H1 (cell line): ENCODE results near the gene BAK1. TPM values are rescaled to one million over a fixed set of nuclear protein-coding genes. Genes with fewer than 3 reads are reported as not detected.

Source experiments
- CTCF ChIA-PET: fragments of 300-600 bp; sonication (Branson Sonifier 250); formaldehyde crosslinking; loops from one replicate; lab custom pipeline; 2021; ENCODE audit not compliant: partially characterized antibody; lab: Charles Lee
- POLR2A ChIA-PET: fragments of 300-600 bp; sonication (Branson Sonifier 250); formaldehyde crosslinking; loops from one replicate; lab custom pipeline; 2021; ENCODE audit warnings: inconsistent platforms; ENCODE audit not compliant: partially characterized antibody; lab: Charles Lee
- DNase-seq, 2 experiments: peaks; one replicate each; pipeline versions ENCODE4 v3.0.0 to v3.0.0-alpha.2; 2010 to 2022; ENCODE audit warnings: low spot score in 2 of 2, low read depth in 1 of 2, mixed read lengths in 1 of 2
- FAIRE-seq: peaks from 2 replicates; lab custom pipeline; 2011; peaks lifted over from hg19 to GRCh38; lab: Jason Lieb, UNC
- H2AFZ ChIP-seq: 2 replicates; pipeline ENCODE4 v1.8.1; 2012; ENCODE audit warnings: low read length, inconsistent platforms
- H2AK5ac ChIP-seq: 2 replicates; pipeline ENCODE4 v1.6.1; 2013; ENCODE audit warnings: low read depth, low read length
- H2BK120ac ChIP-seq: replicated peaks from 2 replicates; pipeline ENCODE3; 2013; ENCODE audit warnings: low read depth, low read length, inconsistent platforms
- H2BK12ac ChIP-seq: 2 replicates; pipeline ENCODE4 v1.6.1; 2013; ENCODE audit warnings: low read depth, low read length
- H2BK15ac ChIP-seq: 2 replicates; pipeline ENCODE4 v1.6.1; 2013; ENCODE audit warnings: low read length
- H2BK20ac ChIP-seq: 2 replicates; pipeline ENCODE4 v1.6.1; 2013; ENCODE audit warnings: low read length
- H2BK5ac ChIP-seq: 2 replicates; pipeline ENCODE4 v1.6.1; 2013; ENCODE audit warnings: low read depth, low read length
- H3K14ac ChIP-seq: 2 replicates; pipeline ENCODE4 v1.6.1; 2013; ENCODE audit warnings: inconsistent platforms; ENCODE audit not compliant: insufficient read length
- H3K18ac ChIP-seq: 2 replicates; pipeline ENCODE4 v1.6.1; 2013; ENCODE audit warnings: low read length; ENCODE audit errors: extremely low read depth
- H3K23ac ChIP-seq: 2 replicates; pipeline ENCODE4 v1.6.1; 2013; ENCODE audit warnings: inconsistent platforms; ENCODE audit not compliant: insufficient read length
- H3K23me2 ChIP-seq: 2 replicates; pipeline ENCODE4 v1.6.1; 2013; ENCODE audit warnings: low read depth, low read length
- H3K27ac ChIP-seq: 2 replicates; pipeline ENCODE4 v1.6.1; 2011; ENCODE audit warnings: low read depth, low read length, inconsistent platforms
- H3K27me3 ChIP-seq, 4 experiments: replicated peaks in 1 of 4; 1 replicate in 1 of 4; 2 replicates in 3 of 4; pipeline versions ENCODE4 v1.6.1 to v1.8.1; 2011 to 2013; ENCODE audit warnings: low read length in 3 of 4, mild to moderate bottlenecking in 3 of 4, inconsistent platforms in 2 of 4, mixed read lengths in 2 of 4, moderate library complexity in 1 of 4; ENCODE audit not compliant: control insufficient read depth in 3 of 4, insufficient read depth in 3 of 4; ENCODE audit errors: extremely low read depth in 1 of 4
- H3K36me3 ChIP-seq, 4 experiments: 2 replicates each; pipeline versions ENCODE4 v1.6.1 to v1.8.1; 2011 to 2013; ENCODE audit warnings: mild to moderate bottlenecking in 4 of 4, low read length in 3 of 4, moderate library complexity in 2 of 4, control low read depth in 1 of 4, inconsistent platforms in 1 of 4; ENCODE audit not compliant: insufficient read depth in 4 of 4, control insufficient read depth in 2 of 4
- H3K4ac ChIP-seq: replicated peaks from 2 replicates; pipeline ENCODE3; 2013; ENCODE audit warnings: low read length, low read depth, mixed read lengths, inconsistent platforms; ENCODE audit not compliant: insufficient read length
- H3K4me1 ChIP-seq, 4 experiments: replicated peaks in 1 of 4; 1 replicate in 1 of 4; 2 replicates in 3 of 4; pipeline versions ENCODE4 v1.6.1 to v1.8.1; 2011 to 2013; ENCODE audit warnings: low read length in 3 of 4, inconsistent platforms in 2 of 4, mixed read lengths in 1 of 4; ENCODE audit not compliant: insufficient read depth in 4 of 4, control insufficient read depth in 3 of 4
- H3K4me2 ChIP-seq, 2 experiments: 2 replicates each; pipeline versions ENCODE4 v1.6.1 to v1.8.1; 2011 to 2013; ENCODE audit warnings: low read depth in 2 of 2, low read length in 2 of 2, control low read depth in 1 of 2, inconsistent platforms in 1 of 2, mild to moderate bottlenecking in 1 of 2; ENCODE audit not compliant: insufficient read depth in 1 of 2
- H3K4me3 ChIP-seq, 4 experiments: fragments of 200-600, 300-600 bp in 1 of 4; sonication (generic), shearing (Covaris generic), sonication (Bioruptor Twin) in 1 of 4; 2 replicates each; pipeline versions ENCODE4 v1.5.1 to v1.8.1; 2011 to 2016; ENCODE audit warnings: low read length in 4 of 4, low read depth in 3 of 4, control low read depth in 2 of 4, inconsistent platforms in 2 of 4, mild to moderate bottlenecking in 2 of 4, mixed read lengths in 1 of 4, moderate library complexity in 1 of 4; ENCODE audit not compliant: insufficient read depth in 2 of 4; ENCODE audit errors: extremely low read depth in 1 of 4
- H3K56ac ChIP-seq: replicated peaks from 2 replicates; pipeline ENCODE3; 2013; ENCODE audit warnings: low read depth, mild to moderate bottlenecking, mixed read lengths, low read length, inconsistent platforms; ENCODE audit not compliant: insufficient read length
- H3K79me1 ChIP-seq: 2 replicates; pipeline ENCODE4 v1.6.1; 2013; ENCODE audit warnings: low read depth, low read length, control low read depth
- H3K79me2 ChIP-seq, 2 experiments: 2 replicates each; pipeline versions ENCODE4 v1.6.1 to v1.8.1; 2012 to 2013; ENCODE audit warnings: low read length in 2 of 2, mild to moderate bottlenecking in 2 of 2, inconsistent platforms in 1 of 2; ENCODE audit not compliant: insufficient read depth in 2 of 2, control insufficient read depth in 1 of 2
- H3K9ac ChIP-seq, 4 experiments: replicated peaks in 1 of 4; 1 replicate in 1 of 4; 2 replicates in 3 of 4; pipeline versions ENCODE4 v1.6.1 to v1.8.1; 2011 to 2013; ENCODE audit warnings: low read depth in 3 of 4, low read length in 3 of 4, control low read depth in 2 of 4, mild to moderate bottlenecking in 2 of 4, moderate library complexity in 2 of 4, inconsistent platforms in 1 of 4; ENCODE audit errors: extremely low read depth in 1 of 4
- H3K9me3 ChIP-seq, 2 experiments: 2 replicates each; pipeline versions ENCODE4 v1.6.1 to v1.8.1; 2012 to 2013; ENCODE audit warnings: mild to moderate bottlenecking in 2 of 2, moderate library complexity in 2 of 2, control low read depth in 1 of 2, inconsistent platforms in 1 of 2, low read depth in 1 of 2, low read length in 1 of 2, mixed read lengths in 1 of 2; ENCODE audit not compliant: insufficient read depth in 2 of 2
- H4K20me1 ChIP-seq, 2 experiments: replicated peaks in 1 of 2; 2 replicates each; pipeline versions ENCODE3 to v1.8.1; 2011 to 2013; ENCODE audit warnings: inconsistent platforms in 2 of 2, low read length in 2 of 2, mild to moderate bottlenecking in 1 of 2; ENCODE audit not compliant: insufficient read depth in 2 of 2, control insufficient read depth in 1 of 2
- H4K5ac ChIP-seq: 2 replicates; pipeline ENCODE4 v1.6.1; 2013; ENCODE audit warnings: low read length, low read depth, mixed read lengths, inconsistent platforms; ENCODE audit not compliant: insufficient read length
- H4K8ac ChIP-seq: 2 replicates; pipeline ENCODE4 v1.8.0; 2013; ENCODE audit warnings: mild to moderate bottlenecking, moderate library complexity, low read length, inconsistent platforms; ENCODE audit not compliant: insufficient read depth; ENCODE audit errors: extremely low read depth
- H4K91ac ChIP-seq: replicated peaks from 2 replicates; pipeline ENCODE3; 2013; ENCODE audit warnings: low read length, mixed read lengths, inconsistent platforms; ENCODE audit not compliant: insufficient read length
- ATF3 ChIP-seq: IDR thresholded peaks from 2 replicates; pipeline ENCODE4 v1.6.1; 2011; ENCODE audit warnings: low read depth, mild to moderate bottlenecking, low read length; ENCODE audit not compliant: insufficient read depth
- CBX5 ChIP-seq: fragments of 300-800, 300-1000 bp; sonication (generic); IDR thresholded peaks from 2 replicates; pipeline ENCODE4 v1.7.1; 2016; ENCODE audit warnings: antibody characterized with exemption, low read length, low read depth
- KDM5A ChIP-seq: fragments of 200-600 bp; IDR thresholded peaks from 2 replicates; pipeline ENCODE4 v1.7.1; 2012; ENCODE audit warnings: mild to moderate bottlenecking, low read length, inconsistent platforms, mixed read lengths
- SRF ChIP-seq: IDR thresholded peaks from 2 replicates; pipeline ENCODE4 v1.6.1; 2011; ENCODE audit warnings: mild to moderate bottlenecking, low read depth, low read length, moderate library complexity
- WGBS, 2 experiments: shearing (Covaris generic) in 1 of 2; methylation state at CpG; one replicate each; pipeline versions ENCODE4 v1.1.6 to v1.1.7; 2013 to 2015; ENCODE audit warnings: low lambda C conversion rate in 2 of 2, mixed read lengths in 2 of 2, inconsistent platforms in 1 of 2, low coverage in 1 of 2, missing lambda C conversion rate in 1 of 2; ENCODE audit not compliant: insufficient replicate concordance in 2 of 2, insufficient coverage in 1 of 2, insufficient read length in 1 of 2; ENCODE audit errors: extremely low coverage in 1 of 2, missing lambda C conversion rate in 1 of 2; 5-methylcytosine and 5-hydroxymethylcytosine counted together
- polyA plus RNA-seq, 7 experiments: library from polyadenylated mRNA; depleted of rRNA in 3 of 7; stranded (reverse) in 5 of 7; unstranded in 2 of 7; fragments of >200 nt in 5 of 7; fragments of 200-250 nt in 2 of 7; gene quantifications; 1 replicate in 5 of 7; 2 replicates in 1 of 7; 4 replicates in 1 of 7; pipeline versions ENCODE4 v1.2.1 to v1.2.3, GENCODE V29; 2011 to 2013; ENCODE audit warnings: missing spikeins in 2 of 7, mixed read lengths in 2 of 7
- total RNA-seq: library from RNA; stranded (reverse); fragmentation: NEBNext Ultra II Directional; extraction: Animal tissue kit (Norgen Biotek cat#: 25700); gene quantifications from 2 replicates; pipeline ENCODE4 v1.2.1, GENCODE V29; 2021

Gene BAK1
- total and polyA plus RNA-seq, 2 of the 8 experiments (the other 6 are each of a cell fraction or from before 2014, with no cell fraction given), result 43.3 to 43.4 TPM

GRCh38 chr6:33593414-33593727, 13.3 kb upstream of the BAK1 start:
- Histone ChIP-seq H3K23ac (no peak overlapping the region), H2BK12ac (peak overlapping the region; percentile 88; the same call in 1 of the 2 replicates), H4K5ac (no peak overlapping the region), H2AFZ (peak overlapping the region; percentile 28; the same call in 1 of the 2 replicates), H3K18ac (no peak overlapping the region; the same call in 1 of the 2 replicates), H3K79me2 (no peaks in the 10 kb centered on the region), H4K20me1 (no peaks in the 10 kb centered on the region), H3K79me1 (no peaks in the 10 kb centered on the region), H3K27me3 (no peaks in the 10 kb centered on the region), H4K91ac (peak overlapping the region; percentile 89), H3K4me3 (peak overlapping the region; percentile 12 to 53 (median 20); a peak in 7 of 8 replicates), H4K8ac (peak overlapping the region; percentile 81; the same call in 1 of the 2 replicates), H3K4me2 (peak overlapping the region; percentile 64 to 78), H3K9ac (no peak overlapping the region), H2BK20ac (peak overlapping the region; percentile 98; the same call in 1 of the 2 replicates), H3K4me1 (peaks cover 5 to 28% (median 17%) of the 10 kb centered on the region in 4 experiments), H2AK5ac (no peak overlapping the region)
- FAIRE-seq (no peak), DNase-seq (no peak)
- ChIA-PET CTCF (interaction anchor here (3.4 to 9.3 kb wide), 5 partner anchors 14 to 108 kb away, joined by 15 to 131 read pairs (median 42); no protein-coding TSS in a partner anchor), POLR2A (interaction anchor here (0.6 to 1.5 kb wide), 4 partner anchors 14 to 173 kb away, joined by 3 to 4 read pairs (median 4); no protein-coding TSS in a partner anchor)
- TF ChIP-seq SRF (no peak), KDM5A (no peak), ATF3 (no peak), CBX5 (no peak)
- TF ChIP-seq, all 59 proteins: peak for 0
- Histone ChIP-seq H3K27ac (no peak overlapping the region), H3K56ac (no peak overlapping the region), H3K14ac (no peak overlapping the region), H3K9me3 (no peaks in the 10 kb centered on the region), H2BK15ac (no peak overlapping the region; the same call in 1 of the 2 replicates), H3K23me2 (no peaks in the 10 kb centered on the region; the same call in 1 of the 2 replicates), H3K36me3 (no peaks in the 10 kb centered on the region), H2BK5ac (0 out of 2 replicates have a peak overlapping the region, but pooled peaks have one; percentile 6), H2BK120ac (peak overlapping the region; percentile 88), H3K4ac (peak overlapping the region; percentile 8)
- 44% methylated on average over 4 of the region's 4 CpGs; no CpG with 5 or more reads in 1 of the 2 experiments for WGBS, 2 experiments
